Fibroblast of lung (primary cell): ENCODE measurements around the gene P2RY8.

ENCODE experiments used
- EZH2 ChIP-seq: IDR thresholded peaks from 2 replicates; pipeline ENCODE4 v1.5.1; 2012; ENCODE audit warnings: low read length, control low read depth, mild to moderate bottlenecking; ENCODE audit errors: missing control alignments
- TF ChIP-seq, protein P1 (sequence below), 2 donors: IDR thresholded peaks in 1 of 2; conservative IDR thresholded peaks in 1 of 2; 1 replicate in 1 of 2; 2 replicates in 1 of 2; pipeline ENCODE4 v1.5.1; 2011 to 2012; ENCODE audit warnings: low read length in 2 of 2, control low read depth in 1 of 2, inconsistent platforms in 1 of 2, low read depth in 1 of 2, mild to moderate bottlenecking in 1 of 2

DNA sequence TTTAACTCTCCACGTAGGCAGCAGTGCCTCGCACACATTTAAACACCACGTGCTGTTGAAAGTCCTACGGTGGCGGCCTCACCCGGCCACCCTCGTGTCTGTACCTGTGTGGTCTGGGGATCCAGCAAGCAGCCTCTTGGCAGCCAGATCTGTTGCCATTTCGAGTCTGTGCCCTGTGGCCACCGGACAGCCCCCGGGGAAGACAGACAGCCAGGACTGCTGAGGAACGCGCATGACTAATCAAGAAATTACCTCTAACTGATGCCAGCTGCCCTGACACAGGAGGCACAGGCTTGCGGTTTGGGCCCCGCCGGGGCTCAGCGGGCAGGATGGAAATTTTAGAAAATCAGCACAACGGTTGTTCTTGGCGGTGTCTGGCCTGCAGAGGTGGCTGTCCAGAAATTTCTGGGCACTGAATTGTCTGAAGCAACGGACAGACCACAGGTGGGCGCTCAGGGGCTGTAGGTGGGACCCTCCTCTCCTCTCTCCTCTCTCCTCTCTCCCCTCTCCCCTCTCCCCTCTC lies 68.7 kb downstream of the P2RY8 start:
- TF ChIP-seq, protein P1, sequence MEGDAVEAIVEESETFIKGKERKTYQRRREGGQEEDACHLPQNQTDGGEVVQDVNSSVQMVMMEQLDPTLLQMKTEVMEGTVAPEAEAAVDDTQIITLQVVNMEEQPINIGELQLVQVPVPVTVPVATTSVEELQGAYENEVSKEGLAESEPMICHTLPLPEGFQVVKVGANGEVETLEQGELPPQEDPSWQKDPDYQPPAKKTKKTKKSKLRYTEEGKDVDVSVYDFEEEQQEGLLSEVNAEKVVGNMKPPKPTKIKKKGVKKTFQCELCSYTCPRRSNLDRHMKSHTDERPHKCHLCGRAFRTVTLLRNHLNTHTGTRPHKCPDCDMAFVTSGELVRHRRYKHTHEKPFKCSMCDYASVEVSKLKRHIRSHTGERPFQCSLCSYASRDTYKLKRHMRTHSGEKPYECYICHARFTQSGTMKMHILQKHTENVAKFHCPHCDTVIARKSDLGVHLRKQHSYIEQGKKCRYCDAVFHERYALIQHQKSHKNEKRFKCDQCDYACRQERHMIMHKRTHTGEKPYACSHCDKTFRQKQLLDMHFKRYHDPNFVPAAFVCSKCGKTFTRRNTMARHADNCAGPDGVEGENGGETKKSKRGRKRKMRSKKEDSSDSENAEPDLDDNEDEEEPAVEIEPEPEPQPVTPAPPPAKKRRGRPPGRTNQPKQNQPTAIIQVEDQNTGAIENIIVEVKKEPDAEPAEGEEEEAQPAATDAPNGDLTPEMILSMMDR (conservative IDR thresholded peaks at IDR 0.05 in 1 of 2, IDR thresholded peaks at IDR 0.05 in 1 of 2; ENCODE audit: low read depth in 1 of 2, low read length in 2 of 2), result no peak
- TF ChIP-seq EZH2, result no peak
